ENCODE data around the gene CDKN2D. TPM values are rescaled to one million over a fixed set of nuclear protein-coding genes. Genes with fewer than 3 reads are reported as not detected.
A peak's percentile ranks its signal among the peaks of the same experiment; 100 is the strongest.
"Not testable (repeated sequence)": the region's sequence is repeated elsewhere in the genome, so short reads cannot be mapped to it uniquely, and the experiment has no call there.

The CDKN2D gene
- total RNA-seq, 4 donors from 2014 or later = 7.7 to 14.6 (median 7.8) TPM

DNA sequence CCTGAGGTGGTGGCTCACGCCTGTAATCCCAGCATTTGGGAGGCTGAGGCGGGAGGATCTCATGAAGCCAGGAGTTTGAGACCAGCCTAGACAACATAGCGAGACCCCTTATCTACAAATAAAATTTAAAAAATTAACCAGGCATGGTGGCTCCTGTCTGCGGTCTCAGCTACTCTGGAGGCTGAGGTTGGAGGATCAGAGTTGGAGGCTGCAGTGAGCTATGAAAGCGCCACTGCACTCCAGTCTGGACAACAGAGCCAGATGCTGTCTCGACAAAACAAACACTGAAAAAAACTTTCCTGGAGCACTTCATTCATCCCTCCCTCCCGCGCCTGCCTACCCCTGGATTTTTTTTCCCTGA lies 25.7 kb downstream of the CDKN2D start:
- no peak for DNase-seq
- Histone ChIP-seq H3K4me1 (peaks cover 0 to 4% of the 10 kb centered on the region in 2 donors), H3K27me3 (no peaks in the 10 kb centered on the region), H3K27ac (peak overlapping the region; percentile 78 to 93), H3K36me3 (no peaks in the 10 kb centered on the region), H3K4me3 (peak overlapping the region; percentile 59 to 95), H3K9me3 (no peaks in the 10 kb centered on the region)
- TF ChIP-seq POLR2A (IDR thresholded peaks at IDR 0.05) = no peak
- TF ChIP-seq, protein P1, sequence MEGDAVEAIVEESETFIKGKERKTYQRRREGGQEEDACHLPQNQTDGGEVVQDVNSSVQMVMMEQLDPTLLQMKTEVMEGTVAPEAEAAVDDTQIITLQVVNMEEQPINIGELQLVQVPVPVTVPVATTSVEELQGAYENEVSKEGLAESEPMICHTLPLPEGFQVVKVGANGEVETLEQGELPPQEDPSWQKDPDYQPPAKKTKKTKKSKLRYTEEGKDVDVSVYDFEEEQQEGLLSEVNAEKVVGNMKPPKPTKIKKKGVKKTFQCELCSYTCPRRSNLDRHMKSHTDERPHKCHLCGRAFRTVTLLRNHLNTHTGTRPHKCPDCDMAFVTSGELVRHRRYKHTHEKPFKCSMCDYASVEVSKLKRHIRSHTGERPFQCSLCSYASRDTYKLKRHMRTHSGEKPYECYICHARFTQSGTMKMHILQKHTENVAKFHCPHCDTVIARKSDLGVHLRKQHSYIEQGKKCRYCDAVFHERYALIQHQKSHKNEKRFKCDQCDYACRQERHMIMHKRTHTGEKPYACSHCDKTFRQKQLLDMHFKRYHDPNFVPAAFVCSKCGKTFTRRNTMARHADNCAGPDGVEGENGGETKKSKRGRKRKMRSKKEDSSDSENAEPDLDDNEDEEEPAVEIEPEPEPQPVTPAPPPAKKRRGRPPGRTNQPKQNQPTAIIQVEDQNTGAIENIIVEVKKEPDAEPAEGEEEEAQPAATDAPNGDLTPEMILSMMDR (IDR thresholded peaks at IDR 0.05) = no peak
- intact Hi-C loops (cut with DNase I; ENCODE audit: low total_unique reads) = no loop called here

DNA sequence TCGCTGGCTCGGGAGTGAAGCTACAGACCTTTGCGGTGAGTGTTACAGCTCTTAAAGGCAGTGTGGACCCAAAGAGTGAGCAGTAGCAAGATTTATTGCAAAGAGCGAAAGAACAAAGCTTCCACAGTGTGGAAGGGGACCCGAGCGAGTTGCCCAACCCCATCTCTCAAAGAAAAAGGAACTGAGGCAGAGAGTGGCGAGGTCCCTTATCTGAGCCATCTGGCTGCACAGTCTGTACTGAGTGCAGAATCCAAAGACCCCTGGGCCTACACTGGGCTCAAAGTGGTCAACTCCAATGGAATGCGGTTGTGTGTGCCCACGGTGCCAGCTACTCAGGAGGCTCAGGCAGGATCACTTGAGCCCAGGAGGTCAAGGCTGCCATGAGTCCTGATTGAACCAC lies 29.8 kb downstream of the CDKN2D start:
- intact Hi-C loops (cut with DNase I; ENCODE audit: low total_unique reads); H3K27me3 ChIP-seq; H3K4me3 ChIP-seq; H3K4me1 ChIP-seq; H3K27ac ChIP-seq; H3K36me3 ChIP-seq; H3K9me3 ChIP-seq; DNase-seq: not testable (repeated sequence)

DNA sequence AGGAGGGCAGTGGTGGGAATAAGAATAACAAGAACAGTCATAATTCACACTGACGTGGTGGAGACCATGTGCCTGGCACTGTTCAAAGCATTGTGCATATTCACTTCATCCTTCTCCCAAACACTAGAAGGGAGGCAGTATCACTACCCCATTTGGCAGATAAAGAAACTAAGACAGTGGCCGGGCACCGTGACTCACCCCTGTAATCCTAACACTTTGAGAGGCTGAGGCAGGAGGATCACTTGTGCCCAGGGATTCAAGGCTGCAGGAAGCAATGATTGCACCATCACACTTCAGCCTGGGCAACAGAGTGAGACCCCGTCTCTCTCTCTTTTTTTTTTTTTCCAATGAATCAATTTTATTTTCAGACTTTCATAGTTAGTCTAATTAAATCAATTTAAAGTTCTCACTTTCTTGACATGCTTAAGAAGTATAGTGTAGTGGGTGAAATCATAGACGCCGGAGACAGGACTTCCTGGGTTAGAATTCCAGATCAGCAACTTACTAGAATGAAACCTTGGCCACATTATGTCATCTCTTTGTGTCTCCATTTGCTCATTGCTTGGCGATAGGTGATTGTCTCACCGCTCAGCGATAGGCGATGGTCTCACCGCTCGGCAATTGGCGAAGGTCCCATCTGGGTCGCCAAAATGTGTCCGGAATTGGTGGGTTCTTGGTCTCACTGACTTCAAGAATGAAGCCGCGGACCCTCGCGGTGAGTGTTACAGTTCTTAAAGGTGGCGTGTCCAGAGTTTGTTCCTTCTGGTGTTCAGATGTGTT lies 30.4 kb downstream of the CDKN2D start:
- H3K27me3 ChIP-seq = no peaks in the 10 kb centered on the region
- intact Hi-C loops (cut with DNase I; ENCODE audit: low total_unique reads) = no loop called here
- no peaks in the 10 kb centered on the region for H3K4me1 ChIP-seq
- no peaks in the 10 kb centered on the region for H3K36me3 ChIP-seq
- no peaks in the 10 kb centered on the region for H3K9me3 ChIP-seq
- H3K4me3 ChIP-seq = no peak overlapping the region
- DNase-seq = no peak
- TF ChIP-seq POLR2A (IDR thresholded peaks at IDR 0.05) = no peak
- TF ChIP-seq, protein P1 (IDR thresholded peaks at IDR 0.05) = no peak
- no peak overlapping the region for H3K27ac ChIP-seq

DNA sequence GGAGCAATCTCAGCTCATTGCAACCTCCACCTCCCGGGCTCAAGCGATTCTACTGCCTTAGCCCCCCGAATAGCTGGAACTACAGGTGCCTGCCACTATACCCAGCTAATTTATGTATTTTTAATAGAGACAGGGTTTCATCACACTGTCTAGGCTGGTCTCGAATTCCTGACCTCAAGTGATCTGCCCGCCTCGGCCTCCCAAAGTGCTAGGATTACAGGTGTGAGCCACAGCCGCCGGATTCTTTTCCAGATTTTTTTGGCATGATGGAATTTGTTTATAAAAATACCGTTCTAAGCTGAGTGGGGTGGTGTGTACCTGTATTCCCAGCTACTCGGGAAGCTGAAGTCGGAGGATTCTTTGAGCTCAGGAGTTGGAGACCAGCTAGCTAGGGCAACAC lies 31.1 kb downstream of the CDKN2D start:
- TF ChIP-seq, protein P1 (IDR thresholded peaks at IDR 0.05) = no peak
- no peak for TF ChIP-seq POLR2A (IDR thresholded peaks at IDR 0.05)
- H3K27ac ChIP-seq = no peak overlapping the region
- no peak overlapping the region for H3K4me3 ChIP-seq
- no peaks in the 10 kb centered on the region for H3K27me3 ChIP-seq
- no peaks in the 10 kb centered on the region for H3K36me3 ChIP-seq
- DNase-seq = no peak
- H3K9me3 ChIP-seq = no peaks in the 10 kb centered on the region
- intact Hi-C loops (cut with DNase I; ENCODE audit: low total_unique reads) = no loop called here
- H3K4me1 ChIP-seq = no peaks in the 10 kb centered on the region

DNA sequence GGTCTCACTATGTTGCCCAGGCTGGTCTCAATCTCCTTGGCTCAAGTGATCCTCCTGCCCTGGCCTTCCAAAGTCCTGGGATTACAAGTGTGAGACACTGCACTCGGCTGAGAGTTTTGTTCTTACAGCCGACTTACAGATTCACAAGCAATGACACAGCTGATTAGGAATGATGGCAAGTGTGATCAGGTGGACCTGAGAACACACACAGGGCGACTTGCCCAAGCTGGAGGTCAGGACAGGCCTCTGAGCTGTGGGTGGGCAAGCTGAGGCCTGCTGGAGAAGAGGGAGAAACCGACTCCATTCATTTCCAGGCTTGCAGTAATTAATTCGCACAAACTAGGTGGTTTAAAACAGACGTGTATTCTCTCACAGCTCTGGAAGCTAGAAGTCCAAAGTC lies 33.2 kb downstream of the CDKN2D start:
- Histone ChIP-seq H3K4me3 (no peak overlapping the region), H3K4me1 (no peaks in the 10 kb centered on the region), H3K36me3 (no peaks in the 10 kb centered on the region), H3K27ac (no peak overlapping the region), H3K27me3 (no peaks in the 10 kb centered on the region), H3K9me3 (no peaks in the 10 kb centered on the region)
- intact Hi-C loops (cut with DNase I; ENCODE audit: low total_unique reads) = no loop called here
- TF ChIP-seq POLR2A (IDR thresholded peaks at IDR 0.05) = no peak
- TF ChIP-seq, protein P1 (IDR thresholded peaks at IDR 0.05) = no peak
- no peak for DNase-seq

Measured in uterus (tissue), 4 donors.